Astrocyte of the hippocampus (primary cell): ENCODE measurements around the gene TH.

Source experiments
- DNase-seq: peaks from one replicate; pipeline ENCODE4 v3.0.0; 2011; ENCODE audit warnings: low read depth, low spot score

The TH gene

DNA sequence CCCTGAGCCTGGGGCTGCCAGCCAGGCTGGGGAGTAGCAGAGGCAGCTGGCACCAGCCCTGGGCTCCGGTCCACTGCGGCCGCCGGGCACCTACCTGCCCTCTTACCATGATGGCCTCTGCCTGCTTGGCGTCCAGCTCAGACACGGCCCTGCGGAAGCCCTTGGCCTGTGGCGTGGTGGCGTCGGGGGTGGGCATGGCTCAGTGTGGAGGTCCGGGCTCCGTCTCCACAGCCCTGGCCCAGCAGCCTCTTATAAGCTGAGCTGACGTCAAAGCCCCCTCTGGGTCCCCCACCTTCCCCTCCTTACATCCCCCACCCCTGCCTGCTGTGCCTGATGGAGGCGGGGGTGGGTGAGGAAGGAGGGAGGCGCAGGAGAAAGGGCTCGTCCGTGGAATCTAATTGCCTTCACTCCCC is at the start of gene TH:
TSS of gene TH (minus strand) at position 225 of the 413 bp plus-strand sequence. CDS start at position 196, 29 bp downstream.
- no peak for DNase-seq

DNA sequence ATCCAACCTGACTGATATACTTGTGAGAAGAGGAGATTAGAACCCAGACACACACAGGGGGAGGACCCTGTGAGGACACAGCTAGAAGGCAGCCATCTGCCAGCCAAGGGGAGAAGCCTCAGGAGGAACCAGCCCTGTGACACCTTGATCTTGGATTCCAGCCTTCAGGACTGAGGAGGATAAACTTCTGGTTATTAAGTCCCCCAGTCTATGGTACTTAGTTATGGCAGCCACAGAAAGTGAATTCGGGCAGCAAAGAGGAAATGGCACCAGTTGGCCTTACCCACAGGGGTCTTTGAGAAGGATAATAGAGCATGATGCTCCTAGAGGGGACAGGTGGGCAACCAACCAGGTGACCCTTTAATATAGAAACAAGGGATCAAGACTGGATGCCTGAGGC is 49.4 kb upstream of the TH start:
- no peak for DNase-seq

- DNase-seq: no peak
Observed at GRCh38 chr11:2220173-2220771, 48.7 kb upstream of the TH start.

DNA sequence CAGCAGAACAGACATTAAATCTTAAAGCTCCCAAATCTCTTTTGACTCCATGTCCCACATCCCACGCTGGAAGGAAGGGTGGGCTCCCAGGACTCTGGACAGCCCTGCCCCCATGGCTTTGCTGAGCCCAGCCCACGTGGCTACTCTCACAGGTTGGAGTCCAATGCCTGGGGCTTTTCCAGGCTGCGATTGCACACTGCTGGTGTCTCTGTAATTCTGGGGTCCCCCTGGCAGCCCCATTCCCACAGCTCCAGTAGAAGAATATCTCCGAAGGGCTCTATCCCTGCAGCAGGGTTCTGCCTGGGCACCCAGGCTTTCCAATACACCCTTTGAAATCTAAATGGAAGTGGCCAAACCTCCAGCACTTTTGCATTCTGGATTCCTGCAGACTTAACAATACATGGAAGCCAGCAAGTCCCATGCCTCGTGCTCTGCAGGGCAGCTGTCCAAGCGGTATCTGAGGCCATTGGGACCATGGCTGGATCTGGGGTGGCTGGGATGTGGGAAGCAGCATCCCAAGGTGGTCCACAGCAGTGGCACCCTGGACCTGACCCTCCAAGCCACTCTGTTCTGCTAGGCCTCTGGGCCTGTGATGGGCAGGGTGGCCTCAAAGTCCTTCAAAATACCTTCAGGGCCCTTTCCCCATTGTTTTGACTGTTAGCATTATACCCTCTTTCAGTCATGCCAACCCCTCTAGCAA is 47.9 kb upstream of the TH start:
- no peak for DNase-seq

- DNase-seq: no peak
Observed at GRCh38 chr11:2218031-2218633, 46.5 kb upstream of the TH start.

DNA sequence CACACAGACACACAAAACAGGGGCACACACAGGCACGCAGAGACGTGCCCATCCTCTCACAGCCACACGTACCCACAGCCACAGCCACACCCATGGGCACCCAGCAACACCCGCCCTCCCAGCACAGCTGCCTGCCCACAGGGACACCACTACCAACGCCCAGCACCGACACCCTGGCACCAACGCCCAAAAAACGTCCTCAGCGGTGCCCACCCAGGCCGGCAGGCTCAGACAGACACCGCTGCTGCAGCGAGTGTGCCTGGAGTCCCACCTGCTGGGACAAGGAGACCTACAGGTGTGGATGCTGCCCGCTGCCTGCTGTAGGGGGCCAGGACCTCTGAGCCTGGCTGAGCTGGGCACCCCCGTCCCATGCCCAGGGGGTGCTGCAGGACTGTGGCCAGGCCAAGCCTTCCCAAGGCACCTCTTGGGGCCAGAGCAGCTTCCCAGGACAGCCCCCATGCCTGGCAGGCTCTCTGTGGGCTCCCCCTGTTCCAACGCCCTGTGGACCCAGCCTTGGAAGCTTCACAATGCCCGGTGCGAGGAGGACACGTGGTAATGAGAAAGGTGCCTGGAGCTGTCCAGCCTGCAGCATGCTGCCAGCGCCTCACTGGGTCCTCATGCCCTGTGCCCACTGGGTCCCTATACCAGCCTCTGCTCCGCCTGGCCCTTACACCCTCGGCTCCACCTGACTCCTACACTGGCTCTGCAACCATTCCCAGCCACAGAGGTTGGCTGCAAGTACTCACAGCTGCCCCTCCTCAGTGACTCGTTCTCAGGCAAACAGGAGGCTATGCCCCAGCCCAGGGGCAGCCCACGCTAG is 45.8 kb upstream of the TH start:
- DNase-seq: no peak

DNA sequence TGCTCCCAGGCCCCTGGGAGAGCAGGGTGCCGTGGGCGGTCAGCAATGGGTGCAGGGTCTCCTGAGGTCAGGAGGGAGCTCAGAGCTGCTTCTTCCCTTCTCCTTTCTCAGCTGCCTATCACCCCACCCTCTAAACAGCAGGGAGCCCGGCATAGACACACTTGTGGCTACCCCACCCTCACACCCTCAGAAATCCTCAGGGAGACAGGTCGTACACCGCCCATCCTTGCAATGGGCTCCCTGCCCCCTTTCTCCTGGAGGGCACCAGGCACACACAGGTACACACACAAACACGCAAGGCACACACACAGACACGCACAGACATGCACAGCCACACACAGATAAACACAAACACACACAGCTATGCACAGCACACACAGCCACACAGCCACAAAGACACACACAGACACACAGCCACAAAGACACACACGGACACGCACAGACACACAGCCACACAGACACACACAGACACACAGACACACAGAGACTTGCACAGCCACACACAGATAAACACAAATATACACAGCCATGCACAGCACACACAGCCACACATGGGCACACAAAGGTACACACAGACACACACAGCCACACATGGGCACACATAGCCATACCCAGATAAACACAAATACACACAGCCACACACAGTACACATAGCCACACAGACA is 44.9 kb upstream of the TH start:
- no peak for DNase-seq

GRCh38 chr11:2215561-2216399 is 44.2 kb upstream of the TH start:
- DNase-seq: no peak

DNA sequence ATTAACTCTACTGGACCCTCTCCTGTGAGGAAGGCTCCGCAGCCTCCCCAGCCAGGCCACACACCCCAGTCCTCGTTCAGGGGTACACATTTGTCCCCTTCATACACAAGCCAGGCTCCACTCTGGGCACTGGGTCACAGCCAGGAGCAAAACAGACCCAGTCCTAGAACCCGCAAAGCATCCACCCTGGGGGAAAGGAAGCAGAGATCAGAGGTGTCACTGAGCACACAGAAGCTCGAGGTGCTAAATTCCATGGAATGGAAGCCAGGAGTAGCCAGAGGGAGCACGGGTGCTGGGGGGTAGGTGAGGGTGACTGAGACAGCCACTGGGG is 43.6 kb upstream of the TH start:
- no peak for DNase-seq

GRCh38 chr11:2214527-2215229 is 43.1 kb upstream of the TH start:
- no peak for DNase-seq

DNA sequence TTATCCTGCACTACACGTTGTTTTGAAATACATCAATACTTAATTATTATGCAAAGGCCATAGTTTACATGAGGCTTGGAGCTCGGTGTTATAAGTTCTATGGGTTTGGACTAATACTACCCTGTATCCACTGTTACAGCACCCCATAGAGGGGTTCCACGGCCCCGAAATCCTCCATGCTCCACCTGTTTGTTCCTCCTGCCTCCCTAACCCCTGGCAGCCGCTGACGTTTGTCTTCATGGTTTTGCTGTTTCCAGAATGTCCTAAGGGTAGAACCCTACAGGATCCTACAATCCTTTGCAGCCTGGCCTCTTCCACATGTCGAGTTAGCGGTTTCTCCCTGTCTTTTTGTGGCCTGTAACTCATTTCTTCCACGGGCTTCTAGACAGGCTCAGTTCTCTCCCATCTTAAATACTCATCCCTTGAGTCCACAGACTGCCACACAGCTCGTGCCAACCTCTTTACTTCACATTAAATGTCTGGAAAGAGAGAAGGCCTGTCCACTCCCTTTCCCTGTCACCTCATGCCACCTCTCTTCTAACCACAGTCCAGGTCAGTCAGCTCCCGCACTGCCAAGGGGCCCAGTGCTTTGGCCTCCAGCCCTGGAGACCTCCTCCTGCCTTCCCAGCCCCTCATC is 42.4 kb upstream of the TH start:
- no peak for DNase-seq

DNA sequence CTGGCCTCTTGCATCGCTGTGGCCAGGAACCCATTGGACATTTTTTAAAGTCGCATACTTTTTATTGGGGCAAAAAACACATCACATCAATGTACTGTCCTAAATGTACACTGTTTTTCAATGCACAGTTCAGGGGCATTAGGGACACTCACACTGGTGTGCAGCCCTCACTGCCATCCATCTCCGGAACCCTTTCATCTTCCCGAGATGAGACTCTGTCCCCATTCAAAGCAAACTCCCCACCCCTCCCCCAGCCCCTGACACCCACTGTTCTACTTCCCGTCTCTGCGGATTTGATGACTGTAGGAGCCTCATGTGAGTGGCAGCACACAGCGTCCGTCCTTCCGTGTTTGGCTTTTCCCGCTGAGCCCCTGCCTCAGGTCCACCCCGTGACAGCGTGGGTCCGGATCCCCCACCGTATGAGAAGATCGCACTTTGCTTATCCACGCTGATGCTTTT is 41.8 kb upstream of the TH start:
- DNase-seq: no peak

- no peak for DNase-seq
Observed at GRCh38 chr11:2212411-2213251, 41.0 kb upstream of the TH start.

GRCh38 chr11:2211113-2211971 is 39.7 kb upstream of the TH start:
- peak; percentile 29 for DNase-seq

DNA sequence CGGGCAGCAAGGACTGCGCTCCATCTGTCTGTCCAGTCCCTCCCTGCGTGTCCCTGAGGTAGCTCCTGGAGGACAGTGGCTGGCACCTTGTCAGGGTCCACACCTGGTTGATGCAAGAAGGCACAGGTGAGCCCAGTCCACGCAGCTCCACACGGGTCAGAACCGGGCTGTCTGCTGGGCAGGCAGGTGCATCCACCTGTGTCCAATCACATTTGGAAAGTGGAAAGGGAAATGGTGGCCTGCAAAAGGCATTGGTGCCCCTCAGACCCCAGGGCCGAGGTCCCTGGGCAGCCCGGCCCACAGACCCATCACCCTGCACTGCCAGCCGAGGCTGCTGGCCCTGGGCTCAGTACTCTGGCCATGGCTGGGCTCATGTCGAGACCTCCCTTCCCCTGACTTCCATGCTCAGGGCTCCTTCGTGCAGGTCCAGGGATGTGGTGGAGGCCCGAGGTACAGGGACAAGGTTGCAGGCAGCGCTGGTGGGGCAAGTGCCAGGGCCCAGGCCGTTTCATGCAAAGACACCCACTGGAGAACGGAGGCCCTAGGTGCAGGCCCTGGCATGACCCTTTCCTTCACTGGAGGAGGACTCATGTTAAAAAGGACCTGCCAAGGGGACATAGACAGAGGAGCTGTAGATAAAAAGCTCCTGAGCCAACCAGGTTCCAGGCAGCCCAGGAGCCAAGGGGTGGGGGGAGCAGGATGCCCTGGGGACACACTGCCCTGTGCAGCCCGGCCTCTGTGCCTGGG is 38.9 kb upstream of the TH start:
- no peak for DNase-seq

DNA sequence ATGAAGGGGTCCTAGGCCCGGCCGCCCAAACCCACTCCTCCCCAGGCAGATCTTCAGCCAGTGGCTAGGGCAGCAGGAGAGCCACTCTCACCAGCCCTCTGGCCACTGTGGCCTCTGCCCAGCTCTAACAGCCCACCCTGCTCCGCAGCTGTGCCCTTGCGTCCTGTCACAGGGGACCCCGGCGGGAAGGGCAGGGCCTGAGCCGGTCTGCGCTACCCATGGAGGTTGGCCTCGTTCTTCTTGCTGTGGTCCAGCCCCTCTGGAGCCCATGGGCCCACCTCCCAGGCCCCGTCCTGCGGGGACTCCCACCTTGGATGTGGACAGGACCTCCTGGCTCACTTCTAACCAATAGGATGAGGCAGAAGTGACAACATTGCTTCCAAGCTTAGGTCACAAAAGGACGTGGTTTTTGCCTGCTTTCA is 38.3 kb upstream of the TH start:
- no peak for DNase-seq

DNA sequence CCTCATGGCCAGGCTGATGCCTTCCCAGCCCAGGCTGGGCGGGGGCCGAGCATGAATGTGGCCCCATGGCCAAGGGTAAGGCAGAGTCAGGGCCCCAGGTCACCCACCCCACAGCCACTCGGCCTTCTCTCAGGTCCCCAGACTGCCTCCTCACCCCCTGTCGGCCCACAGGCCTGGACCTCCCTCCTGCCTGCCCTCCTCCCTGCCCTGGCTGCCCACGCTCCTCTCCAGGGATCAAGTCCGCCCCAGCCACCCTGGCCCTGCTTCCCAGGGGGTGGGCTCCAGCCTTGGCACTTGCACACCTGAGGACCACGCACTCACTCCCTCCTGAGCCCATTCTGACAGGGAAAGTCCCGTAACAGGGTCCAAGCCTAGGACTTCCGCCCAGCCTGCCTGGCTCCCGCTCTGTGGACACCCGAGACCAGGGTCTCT is 37.8 kb upstream of the TH start:
- DNase-seq: no peak
